H9 (cell line): ENCODE data around the gene SOBP. TPM values are rescaled to one million over a fixed set of nuclear protein-coding genes. Genes with fewer than 3 reads are reported as not detected.

Experiments
- DNase-seq: peaks from one replicate; pipeline ENCODE4 v3.0.0-alpha.2; 2017
- H2AFZ ChIP-seq: one replicate; pipeline ENCODE4 v1.6.1; 2013; ENCODE audit warnings: mild to moderate bottlenecking, low read length, control low read depth, moderate library complexity
- H2AK5ac ChIP-seq: 2 replicates; pipeline ENCODE4 v1.6.1; 2013; ENCODE audit warnings: low read length, control low read depth, mixed read lengths; ENCODE audit not compliant: insufficient read length
- H2BK120ac ChIP-seq: one replicate; pipeline ENCODE4 v1.6.1; 2013; ENCODE audit warnings: low read depth, mild to moderate bottlenecking, low read length, control low read depth, inconsistent platforms; ENCODE audit not compliant: poor library complexity, severe bottlenecking
- H2BK12ac ChIP-seq: 2 replicates; pipeline ENCODE4 v1.6.1; 2013; ENCODE audit warnings: low read length, control low read depth, mixed read lengths, low read depth; ENCODE audit not compliant: insufficient read length
- H2BK15ac ChIP-seq: 2 replicates; pipeline ENCODE4 v1.6.1; 2013; ENCODE audit warnings: low read depth, low read length, control low read depth
- H2BK20ac ChIP-seq: one replicate; pipeline ENCODE4 v1.6.1; 2013; ENCODE audit warnings: low read depth, mild to moderate bottlenecking, low read length, control low read depth, inconsistent platforms; ENCODE audit not compliant: poor library complexity, severe bottlenecking
- H2BK5ac ChIP-seq: 2 replicates; pipeline ENCODE4 v1.6.1; 2013; ENCODE audit warnings: low read length, control low read depth, mixed read lengths; ENCODE audit not compliant: insufficient read length
- H3K14ac ChIP-seq: 2 replicates; pipeline ENCODE4 v1.6.1; 2013; ENCODE audit warnings: low read length, control low read depth; ENCODE audit not compliant: insufficient read depth
- H3K18ac ChIP-seq: 2 replicates; pipeline ENCODE4 v1.6.1; 2013; ENCODE audit warnings: low read depth, mild to moderate bottlenecking, mixed read lengths, low read length, control low read depth; ENCODE audit not compliant: insufficient read length
- H3K23ac ChIP-seq: 2 replicates; pipeline ENCODE4 v1.6.1; 2013; ENCODE audit warnings: low read length, control low read depth, mixed read lengths, low read depth; ENCODE audit not compliant: insufficient read length
- H3K23me2 ChIP-seq: 2 replicates; pipeline ENCODE4 v1.6.1; 2013; ENCODE audit warnings: low read depth, mild to moderate bottlenecking, mixed read lengths, low read length, control low read depth; ENCODE audit not compliant: insufficient read length, poor library complexity, severe bottlenecking
- H3K27ac ChIP-seq: 2 replicates; pipeline ENCODE4 v1.5.1; 2013; ENCODE audit warnings: low read length, control low read depth, mixed read lengths, low read depth; ENCODE audit not compliant: insufficient read length
- H3K27me3 ChIP-seq: 2 replicates; pipeline ENCODE4 v1.6.1; 2013; ENCODE audit warnings: low read length, control low read depth, inconsistent platforms; ENCODE audit not compliant: insufficient read depth
- H3K4ac ChIP-seq: 2 replicates; pipeline ENCODE4 v1.6.1; 2013; ENCODE audit warnings: low read depth, mild to moderate bottlenecking, control low read depth, inconsistent platforms, low read length, moderate library complexity
- H3K4me1 ChIP-seq: 2 replicates; pipeline ENCODE4 v1.6.1; 2013; ENCODE audit warnings: low read length, control low read depth, inconsistent platforms; ENCODE audit not compliant: insufficient read depth
- H3K4me2 ChIP-seq: 2 replicates; pipeline ENCODE4 v1.6.1; 2013; ENCODE audit warnings: low read length, control low read depth, mixed read lengths; ENCODE audit not compliant: insufficient read length, insufficient read depth
- H3K56ac ChIP-seq: 2 replicates; pipeline ENCODE4 v1.6.1; 2013; ENCODE audit warnings: low read depth, mild to moderate bottlenecking, mixed read lengths, low read length, control low read depth; ENCODE audit not compliant: insufficient read length
- H3K79me1 ChIP-seq: 2 replicates; pipeline ENCODE4 v1.6.1; 2013; ENCODE audit warnings: low read depth, mild to moderate bottlenecking, moderate library complexity, low read length, control low read depth, inconsistent platforms; ENCODE audit not compliant: insufficient read depth, poor library complexity, severe bottlenecking
- H3K79me2 ChIP-seq: 2 replicates; pipeline ENCODE4 v1.6.1; 2013; ENCODE audit warnings: low read length, control low read depth, inconsistent platforms; ENCODE audit not compliant: insufficient read depth
- H3K9ac ChIP-seq: 2 replicates; pipeline ENCODE4 v1.6.1; 2013; ENCODE audit warnings: low read length, control low read depth, mixed read lengths; ENCODE audit not compliant: insufficient read length; ENCODE audit errors: extremely low read depth
- H3K9me3 ChIP-seq: one replicate; pipeline ENCODE4 v1.6.1; 2013; ENCODE audit warnings: low read depth, low read length, inconsistent platforms; ENCODE audit not compliant: control insufficient read depth
- H3T11ph ChIP-seq: one replicate; pipeline ENCODE4 v1.6.1; 2013; ENCODE audit warnings: mild to moderate bottlenecking, low read length, control low read depth, inconsistent platforms
- H4K20me1 ChIP-seq: one replicate; pipeline ENCODE4 v1.6.1; 2013; ENCODE audit not compliant: control insufficient read depth, insufficient read length, insufficient read depth
- H4K5ac ChIP-seq: 2 replicates; pipeline ENCODE4 v1.6.1; 2013; ENCODE audit warnings: low read depth, mild to moderate bottlenecking, mixed read lengths, low read length, control low read depth; ENCODE audit not compliant: insufficient read length
- H4K8ac ChIP-seq: replicated peaks from 2 replicates; pipeline ENCODE4 v1.6.1; 2013; ENCODE audit warnings: low read length, control low read depth, mixed read lengths, low read depth; ENCODE audit not compliant: insufficient read length
- H4K91ac ChIP-seq: 2 replicates; pipeline ENCODE4 v1.6.1; 2013; ENCODE audit warnings: low read depth, mild to moderate bottlenecking, moderate library complexity, mixed read lengths, low read length, control low read depth; ENCODE audit not compliant: insufficient read length
- H3K27ac Mint-ChIP-seq, 3 experiments: 2 replicates in 2 of 3; 3 replicates in 1 of 3; pipeline ENCODE4 v1.8.0; 2020 to 2021; ENCODE audit warnings: mixed read lengths in 3 of 3, mild to moderate bottlenecking in 1 of 3, moderate library complexity in 1 of 3
- H3K27me3 Mint-ChIP-seq: 2 replicates; pipeline ENCODE4 v1.8.0; 2021; ENCODE audit warnings: low read depth, mild to moderate bottlenecking, moderate library complexity, mixed read lengths
- H3K36me3 Mint-ChIP-seq, 3 experiments: 2 replicates in 2 of 3; 3 replicates in 1 of 3; pipeline ENCODE4 v1.8.0; 2020 to 2021; ENCODE audit warnings: low read depth in 3 of 3, mixed read lengths in 3 of 3; ENCODE audit not compliant: insufficient read depth in 1 of 3
- H3K4me1 Mint-ChIP-seq, 2 experiments: 2 replicates each; pipeline ENCODE4 v1.8.0; 2020; ENCODE audit warnings: mixed read lengths in 2 of 2
- H3K4me3 Mint-ChIP-seq, 2 experiments: 2 replicates in 1 of 2; 3 replicates in 1 of 2; pipeline ENCODE4 v1.8.0; 2020 to 2021; ENCODE audit warnings: mild to moderate bottlenecking in 2 of 2, mixed read lengths in 2 of 2, moderate library complexity in 1 of 2
- H3K9me3 Mint-ChIP-seq, 2 experiments: 2 replicates in 1 of 2; 3 replicates in 1 of 2; pipeline ENCODE4 v1.8.0; 2020; ENCODE audit warnings: mild to moderate bottlenecking in 2 of 2, mixed read lengths in 2 of 2, moderate library complexity in 1 of 2
- WGBS: extraction: QIAGEN DNeasy Blood & Tissue Kit; methylation state at CpG from one replicate; pipeline ENCODE4 v1.1.7; 2013; ENCODE audit warnings: missing lambda C conversion rate, low lambda C conversion rate, mixed read lengths; ENCODE audit not compliant: insufficient read length; ENCODE audit errors: extremely low coverage; 5-methylcytosine and 5-hydroxymethylcytosine counted together
- total RNA-seq: library from RNA; stranded (reverse); gene quantifications from 2 replicates; pipeline ENCODE4 v1.2.1, GENCODE V29; 2021
- TF ChIP-seq, protein P1 (sequence below): fragments of 200-600 bp; sonication (generic); conservative IDR thresholded peaks from 3 replicates; pipeline ENCODE4 v1.8.0; 2021; ENCODE audit warnings: antibody characterized with exemption, mild to moderate bottlenecking

Gene SOBP
- total RNA-seq, 1 experiment from 2014 or later, result 4.3 TPM

DNA sequence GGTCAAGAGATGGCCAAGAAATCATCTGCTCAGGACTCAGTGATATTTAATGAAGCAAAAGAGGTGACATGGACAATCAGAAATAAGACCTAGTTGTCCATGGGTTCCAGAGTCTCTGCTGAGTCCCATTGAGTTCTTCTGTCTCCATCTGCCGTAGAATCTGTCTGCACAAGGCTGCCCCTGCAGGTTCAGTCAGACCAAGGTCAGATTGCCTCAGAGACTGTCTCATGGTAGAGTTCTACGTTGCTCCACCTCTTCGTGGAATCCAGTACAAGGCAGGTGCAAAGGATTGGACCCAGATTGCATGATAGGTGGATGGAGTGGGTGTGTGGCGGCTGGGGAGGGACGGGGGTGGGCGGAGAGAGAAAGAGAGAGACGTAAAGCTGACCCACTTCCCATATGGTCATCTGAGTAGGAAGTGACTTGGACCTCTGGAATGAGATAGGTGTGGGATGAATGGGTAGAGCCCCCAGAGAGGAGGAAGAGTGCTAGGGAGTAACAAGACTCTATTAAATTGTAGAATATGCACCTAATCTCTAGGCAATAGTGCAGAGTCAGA lies 75.3 kb downstream of the SOBP start:
- Histone ChIP-seq H2BK12ac (no peak overlapping the region), H3K18ac (no peak overlapping the region), H3K9ac (no peak overlapping the region), H3K4me1 (peaks cover 6% of the 10 kb centered on the region; the same call in 1 of the 2 replicates), H2BK20ac (no peak overlapping the region), H3K79me1 (no peaks in the 10 kb centered on the region), H3K23ac (no peak overlapping the region), H3K79me2 (no peaks in the 10 kb centered on the region), H2BK120ac (no peak overlapping the region), H4K8ac (no peak overlapping the region), H3K4ac (no peak overlapping the region), H2AFZ (no peak overlapping the region), H3K9me3 (no peaks in the 10 kb centered on the region), H3K27me3 (no peaks in the 10 kb centered on the region), H4K5ac (no peak overlapping the region), H3K14ac (no peak overlapping the region), H2AK5ac (no peak overlapping the region), H4K91ac (no peak overlapping the region), H3K27ac (no peak overlapping the region), H3K56ac (no peak overlapping the region), H4K20me1 (no peaks in the 10 kb centered on the region), H3T11ph (no peak overlapping the region), H2BK15ac (no peak overlapping the region), H3K23me2 (no peaks in the 10 kb centered on the region), H3K4me2 (no peak overlapping the region), H2BK5ac (no peak overlapping the region)
- Mint-ChIP-seq H3K4me3 (no peak overlapping the region), H3K27me3 (no peaks in the 10 kb centered on the region), H3K27ac (no peak overlapping the region), H3K4me1 (peaks cover 32 to 45% of the 10 kb centered on the region in 2 experiments), H3K36me3 (no peaks in the 10 kb centered on the region; a peak in 1 of 7 replicates), H3K9me3 (no peaks in the 10 kb centered on the region)
- TF ChIP-seq, protein P1, sequence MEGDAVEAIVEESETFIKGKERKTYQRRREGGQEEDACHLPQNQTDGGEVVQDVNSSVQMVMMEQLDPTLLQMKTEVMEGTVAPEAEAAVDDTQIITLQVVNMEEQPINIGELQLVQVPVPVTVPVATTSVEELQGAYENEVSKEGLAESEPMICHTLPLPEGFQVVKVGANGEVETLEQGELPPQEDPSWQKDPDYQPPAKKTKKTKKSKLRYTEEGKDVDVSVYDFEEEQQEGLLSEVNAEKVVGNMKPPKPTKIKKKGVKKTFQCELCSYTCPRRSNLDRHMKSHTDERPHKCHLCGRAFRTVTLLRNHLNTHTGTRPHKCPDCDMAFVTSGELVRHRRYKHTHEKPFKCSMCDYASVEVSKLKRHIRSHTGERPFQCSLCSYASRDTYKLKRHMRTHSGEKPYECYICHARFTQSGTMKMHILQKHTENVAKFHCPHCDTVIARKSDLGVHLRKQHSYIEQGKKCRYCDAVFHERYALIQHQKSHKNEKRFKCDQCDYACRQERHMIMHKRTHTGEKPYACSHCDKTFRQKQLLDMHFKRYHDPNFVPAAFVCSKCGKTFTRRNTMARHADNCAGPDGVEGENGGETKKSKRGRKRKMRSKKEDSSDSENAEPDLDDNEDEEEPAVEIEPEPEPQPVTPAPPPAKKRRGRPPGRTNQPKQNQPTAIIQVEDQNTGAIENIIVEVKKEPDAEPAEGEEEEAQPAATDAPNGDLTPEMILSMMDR, result 0 out of 3 replicates have a peak, but pooled peaks have one; percentile 19
- no CpG with 5 or more reads among the region's 7 CpGs for WGBS
- DNase-seq, result no peak
